Parathyroid adenoma (tissue), 2 donors: ENCODE measurements around the gene BDKRB1.

Experiments
- H2AFZ ChIP-seq: fragments of 300-600 bp; sonication (generic); one replicate; pipeline ENCODE4 v1.7.0; 2017; ENCODE audit warnings: antibody characterized with exemption, mild to moderate bottlenecking
- H3K27ac ChIP-seq: fragments of 300-600 bp; sonication (generic); one replicate; pipeline ENCODE4 v1.7.0; 2017
- H3K27me3 ChIP-seq: fragments of 300-600 bp; sonication (generic); one replicate; pipeline ENCODE4 v1.7.0; 2017; ENCODE audit warnings: low read length; ENCODE audit not compliant: control insufficient read depth, insufficient read depth
- H3K36me3 ChIP-seq: fragments of 300-600 bp; sonication (generic); one replicate; pipeline ENCODE4 v1.7.0; 2017; ENCODE audit warnings: low read length; ENCODE audit not compliant: control insufficient read depth, insufficient read depth
- H3K4me1 ChIP-seq: fragments of 300-600 bp; sonication (generic); one replicate; pipeline ENCODE4 v1.7.0; 2017; ENCODE audit warnings: control low read depth
- H3K4me2 ChIP-seq: fragments of 300-600 bp; sonication (generic); one replicate; pipeline ENCODE4 v1.7.0; 2017; ENCODE audit warnings: low read length
- H3K4me3 ChIP-seq: fragments of 300-600 bp; sonication (generic); one replicate; pipeline ENCODE4 v1.7.0; 2017; ENCODE audit warnings: low read depth, low read length
- H3K79me2 ChIP-seq: fragments of 300-600 bp; sonication (generic); one replicate; pipeline ENCODE4 v1.7.0; 2017; ENCODE audit warnings: control low read depth
- H3K9ac ChIP-seq: fragments of 300-600 bp; sonication (generic); one replicate; pipeline ENCODE4 v1.7.0; 2017; ENCODE audit warnings: mild to moderate bottlenecking
- H3K9me3 ChIP-seq: fragments of 300-600 bp; sonication (generic); one replicate; pipeline ENCODE4 v1.7.0; 2017; ENCODE audit warnings: low read length; ENCODE audit not compliant: control insufficient read depth
- CTCF ChIP-seq: fragments of 300-600 bp; sonication (generic); IDR thresholded peaks from one replicate; pipeline ENCODE4 v1.7.0; 2017; ENCODE audit warnings: antibody characterized with exemption, mild to moderate bottlenecking
- donor health status: primary hyperparathyroidism.

Gene BDKRB1

DNA sequence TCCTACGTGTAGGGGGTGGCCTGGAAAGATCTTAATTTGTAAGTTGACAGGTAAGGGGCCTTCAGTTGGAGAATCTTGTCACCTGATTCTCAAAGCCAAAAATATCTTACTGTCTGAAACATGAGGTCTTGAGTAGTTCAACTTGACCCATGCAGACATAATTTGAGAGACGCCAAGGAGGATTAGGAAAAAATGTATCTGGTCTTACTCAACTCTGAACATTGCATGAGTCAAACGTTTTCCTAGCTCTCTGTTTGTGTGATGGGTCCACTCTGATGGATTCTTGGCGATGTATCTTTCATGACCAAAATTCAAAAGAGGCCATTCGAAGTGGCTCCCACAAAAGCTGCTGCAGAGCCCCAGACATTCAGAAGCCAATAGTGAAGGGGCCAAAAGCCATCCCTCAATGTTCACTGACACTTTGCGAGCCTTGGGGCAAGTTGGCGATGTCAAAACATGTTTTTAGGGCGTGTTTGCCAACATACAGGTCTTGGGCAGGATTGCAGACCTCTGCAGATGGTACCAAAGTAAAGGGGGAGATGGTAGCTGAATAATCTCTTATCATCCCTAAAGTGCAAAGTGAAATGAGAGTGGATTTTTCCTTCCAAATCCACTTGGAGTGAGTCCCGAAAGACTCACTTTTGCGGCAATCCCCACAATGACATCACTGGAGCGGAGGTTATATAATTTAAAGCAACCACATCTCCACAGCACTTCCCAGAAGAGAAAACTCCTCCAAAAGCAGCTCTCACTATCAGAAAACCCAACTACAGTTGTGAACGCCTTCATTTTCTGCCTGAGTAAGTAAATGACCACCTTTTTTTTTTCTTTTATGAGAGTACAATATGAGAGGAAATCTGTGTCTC, at the start of gene BDKRB1:
Gene BDKRB1 (plus strand): TSS at position 710 of the 866 bp plus-strand sequence. CDS start 7,473 bp downstream, outside the sequence.
- Histone ChIP-seq H2AFZ (no peak within 1 kb of the TSS), H3K27ac (no peak within 1 kb of the TSS), H3K4me2 (no peak within 1 kb of the TSS), H3K36me3 (no peaks in the 10 kb centered on the region), H3K4me1 (no peaks in the 10 kb centered on the region), H3K79me2 (no peaks in the 10 kb centered on the region), H3K9me3 (no peaks in the 10 kb centered on the region), H3K27me3 (no peaks in the 10 kb centered on the region), H3K4me3 (no peak within 1 kb of the TSS), H3K9ac (no peak within 1 kb of the TSS)
- TF ChIP-seq CTCF, result no peak

DNA sequence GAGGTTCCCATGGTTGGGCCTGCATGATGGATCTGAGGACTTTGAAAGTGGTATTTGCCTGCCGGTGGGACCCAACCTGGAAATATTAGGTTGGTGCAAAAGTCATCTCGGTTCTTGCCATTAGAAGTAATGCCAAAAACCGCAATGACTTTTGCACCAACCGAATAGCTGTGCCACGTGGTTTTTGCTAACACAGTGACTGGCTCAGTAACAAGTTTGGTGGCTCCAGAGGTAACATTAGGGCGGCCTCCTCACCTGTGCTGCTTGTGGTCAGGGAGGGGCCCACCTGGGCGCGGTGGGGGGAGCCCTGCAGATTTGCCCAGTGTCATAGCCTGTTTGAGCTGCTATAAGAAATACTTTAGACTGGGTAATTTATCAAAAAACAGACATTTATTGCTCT, 49.5 kb upstream of the BDKRB1 start:
- H3K9ac ChIP-seq, result no peak overlapping the region

GRCh38 chr14:96207686-96208085, 48.3 kb upstream of the BDKRB1 start:
- Histone ChIP-seq H3K9ac (no peak overlapping the region), H3K4me2 (no peak overlapping the region), H3K27me3 (no peaks in the 10 kb centered on the region), H3K27ac (no peak overlapping the region), H3K4me3 (no peak overlapping the region), H3K9me3 (no peaks in the 10 kb centered on the region), H2AFZ (no peak overlapping the region), H3K79me2 (no peaks in the 10 kb centered on the region), H3K36me3 (no peaks in the 10 kb centered on the region), H3K4me1 (no peaks in the 10 kb centered on the region)
- no peak for TF ChIP-seq CTCF

More for the DNA sequence above, 49.5 kb upstream of the BDKRB1 start:
- no peaks in the 10 kb centered on the region for H3K36me3 ChIP-seq
- H2AFZ ChIP-seq, result no peak overlapping the region
- no peak overlapping the region for H3K27ac ChIP-seq
- H3K4me1 ChIP-seq, result no peaks in the 10 kb centered on the region
- no peak overlapping the region for H3K4me3 ChIP-seq
- no peak for TF ChIP-seq CTCF
- no peaks in the 10 kb centered on the region for H3K9me3 ChIP-seq
- no peak overlapping the region for H3K4me2 ChIP-seq
- no peaks in the 10 kb centered on the region for H3K27me3 ChIP-seq
- H3K79me2 ChIP-seq, result no peaks in the 10 kb centered on the region

- Histone ChIP-seq H3K9me3 (no peaks in the 10 kb centered on the region), H3K27ac (no peak overlapping the region), H3K4me3 (no peak overlapping the region)
Measured at GRCh38 chr14:96208739-96209138, 47.3 kb upstream of the BDKRB1 start.

More at GRCh38 chr14:96208739-96209138, 47.3 kb upstream of the BDKRB1 start:
- no peaks in the 10 kb centered on the region for H3K4me1 ChIP-seq
- no peak overlapping the region for H3K9ac ChIP-seq
- TF ChIP-seq CTCF, result no peak
- no peaks in the 10 kb centered on the region for H3K79me2 ChIP-seq
- no peak overlapping the region for H2AFZ ChIP-seq
- H3K27me3 ChIP-seq, result no peaks in the 10 kb centered on the region
- no peaks in the 10 kb centered on the region for H3K36me3 ChIP-seq
- H3K4me2 ChIP-seq, result no peak overlapping the region
